AG09319 (cell line): ENCODE data around the gene PCDH9.

Experiments used
- DNase-seq: peaks from one replicate; pipeline ENCODE4 v3.0.0-alpha.2; 2010; ENCODE audit warnings: low read depth; ENCODE audit errors: extremely low read depth
- CTCF ChIP-seq: IDR thresholded peaks from 2 replicates; pipeline ENCODE4 v1.5.1; 2011; ENCODE audit warnings: low read depth, mild to moderate bottlenecking, inconsistent platforms, low read length, moderate library complexity

The PCDH9 gene

GRCh38 chr13:66397133-66397532, 833.0 kb downstream of the PCDH9 start:
- DNase-seq: no peak
- no peak for TF ChIP-seq CTCF

GRCh38 chr13:66391322-66391721, 838.8 kb downstream of the PCDH9 start:
- DNase-seq: no peak
- no peak for TF ChIP-seq CTCF

- no peak for TF ChIP-seq CTCF
- DNase-seq: no peak
Observed at GRCh38 chr13:66378894-66379293, 851.2 kb downstream of the PCDH9 start.

GRCh38 chr13:66377569-66377968, 852.6 kb downstream of the PCDH9 start:
- no peak for DNase-seq
- no peak for TF ChIP-seq CTCF

- TF ChIP-seq CTCF: no peak
Observed at GRCh38 chr13:66375756-66376155, 854.4 kb downstream of the PCDH9 start.

GRCh38 chr13:66369666-66370065, 860.5 kb downstream of the PCDH9 start:
- DNase-seq: no peak
- TF ChIP-seq CTCF: no peak

More at GRCh38 chr13:66375756-66376155, 854.4 kb downstream of the PCDH9 start:
- no peak for DNase-seq

GRCh38 chr13:66367356-66367755, 862.8 kb downstream of the PCDH9 start:
- TF ChIP-seq CTCF: no peak
- DNase-seq: no peak
